Liver (tissue), 2 donors: ENCODE measurements around the gene KIAA0513.

ENCODE experiments used
- REST ChIP-seq: IDR thresholded peaks from 2 replicates; pipeline ENCODE4 v1.6.1; 2016; ENCODE audit warnings: antibody characterized with exemption, mild to moderate bottlenecking
- TF ChIP-seq, protein P1 (sequence below): fragments of 150-350 bp; IDR thresholded peaks from 2 replicates; pipeline ENCODE4 v1.5.1; 2017; ENCODE audit warnings: improper control_type of control experiment, low read depth, low read length; ENCODE audit not compliant: missing input control
- donor health status: healthy.

GRCh38 chr16:84995663-84996062, 31.9 kb upstream of the KIAA0513 start:
- no peak for TF ChIP-seq REST
- TF ChIP-seq, protein P1, sequence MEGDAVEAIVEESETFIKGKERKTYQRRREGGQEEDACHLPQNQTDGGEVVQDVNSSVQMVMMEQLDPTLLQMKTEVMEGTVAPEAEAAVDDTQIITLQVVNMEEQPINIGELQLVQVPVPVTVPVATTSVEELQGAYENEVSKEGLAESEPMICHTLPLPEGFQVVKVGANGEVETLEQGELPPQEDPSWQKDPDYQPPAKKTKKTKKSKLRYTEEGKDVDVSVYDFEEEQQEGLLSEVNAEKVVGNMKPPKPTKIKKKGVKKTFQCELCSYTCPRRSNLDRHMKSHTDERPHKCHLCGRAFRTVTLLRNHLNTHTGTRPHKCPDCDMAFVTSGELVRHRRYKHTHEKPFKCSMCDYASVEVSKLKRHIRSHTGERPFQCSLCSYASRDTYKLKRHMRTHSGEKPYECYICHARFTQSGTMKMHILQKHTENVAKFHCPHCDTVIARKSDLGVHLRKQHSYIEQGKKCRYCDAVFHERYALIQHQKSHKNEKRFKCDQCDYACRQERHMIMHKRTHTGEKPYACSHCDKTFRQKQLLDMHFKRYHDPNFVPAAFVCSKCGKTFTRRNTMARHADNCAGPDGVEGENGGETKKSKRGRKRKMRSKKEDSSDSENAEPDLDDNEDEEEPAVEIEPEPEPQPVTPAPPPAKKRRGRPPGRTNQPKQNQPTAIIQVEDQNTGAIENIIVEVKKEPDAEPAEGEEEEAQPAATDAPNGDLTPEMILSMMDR, result no peak
